ENCODE measurements around the gene PSD2. TPM values are rescaled to one million over a fixed set of nuclear protein-coding genes. Genes with fewer than 3 reads are reported as not detected.

Gene PSD2
- total and polyA plus RNA-seq, 2 of the 13 experiments (the other 11 are each of a cell fraction or from before 2014, with no cell fraction given): 0.07 TPM; not detected in 1

DNA sequence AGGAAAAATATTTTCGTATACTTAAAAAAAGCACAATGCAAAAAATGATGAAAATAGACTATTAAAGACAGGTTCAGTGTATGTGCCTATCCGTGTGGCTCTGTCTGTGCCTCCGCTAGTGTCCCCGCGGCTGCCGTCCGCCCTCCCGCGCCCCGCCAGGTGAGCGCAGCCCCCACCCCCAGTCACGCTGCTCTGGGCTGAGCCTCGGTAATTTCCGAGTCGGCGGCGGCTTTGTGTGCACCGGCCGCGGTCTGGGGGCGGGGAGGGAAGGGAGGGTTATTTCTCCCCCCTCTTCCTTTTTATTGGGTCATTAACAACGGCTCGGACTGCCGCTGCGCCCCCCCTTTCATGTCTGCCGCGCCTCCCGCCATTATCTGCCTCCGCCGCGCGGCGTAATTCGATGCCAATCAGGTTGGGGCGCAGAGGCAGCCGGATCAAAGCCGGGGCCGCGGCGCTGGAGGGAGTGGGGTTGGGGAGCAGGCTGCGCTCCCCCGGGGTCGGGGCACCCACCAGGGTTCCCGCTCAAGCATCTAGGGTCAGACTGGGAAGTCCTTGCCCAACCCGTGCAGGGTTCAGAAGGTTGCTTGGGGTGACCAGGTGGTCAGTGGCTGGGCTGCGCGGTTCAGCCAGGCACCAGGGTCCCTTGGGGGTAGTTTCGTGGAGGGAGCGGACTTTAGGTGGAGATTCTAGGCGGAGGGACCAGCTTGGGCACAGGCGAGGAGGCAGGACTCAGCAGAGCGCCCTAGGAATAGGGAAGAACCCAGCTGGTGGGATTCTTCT lies 39.5 kb upstream of the PSD2 start (continued):
- TF ChIP-seq RORA (CRISPR knock-in tag; IDR thresholded peaks at IDR 0.05): no peak
- no peak for TF ChIP-seq ZNF629 (CRISPR knock-in tag; conservative IDR thresholded peaks at IDR 0.05)
- TF ChIP-seq RFXANK (CRISPR knock-in tag; IDR thresholded peaks at IDR 0.05): no peak
- TF ChIP-seq AKAP8 (CRISPR knock-in tag; IDR thresholded peaks at IDR 0.05): no peak
- TF ChIP-seq SIX1 (CRISPR knock-in tag; IDR thresholded peaks at IDR 0.05; ENCODE audit: borderline replicate concordance): peak; percentile 70; the same call in 1 of the 2 replicates
- TF ChIP-seq POLR2G (IDR thresholded peaks at IDR 0.05; ENCODE audit: low read depth, low read length): no peak
- TF ChIP-seq ZNF543 (CRISPR knock-in tag; IDR thresholded peaks at IDR 0.05): peak; percentile 59; the same call in 1 of the 2 replicates
- TF ChIP-seq ZNF788 (CRISPR knock-in tag; IDR thresholded peaks at IDR 0.05; ENCODE audit: borderline replicate concordance): 0 out of 2 replicates have a peak, but pooled peaks have one; percentile 46
- TF ChIP-seq, protein P1, sequence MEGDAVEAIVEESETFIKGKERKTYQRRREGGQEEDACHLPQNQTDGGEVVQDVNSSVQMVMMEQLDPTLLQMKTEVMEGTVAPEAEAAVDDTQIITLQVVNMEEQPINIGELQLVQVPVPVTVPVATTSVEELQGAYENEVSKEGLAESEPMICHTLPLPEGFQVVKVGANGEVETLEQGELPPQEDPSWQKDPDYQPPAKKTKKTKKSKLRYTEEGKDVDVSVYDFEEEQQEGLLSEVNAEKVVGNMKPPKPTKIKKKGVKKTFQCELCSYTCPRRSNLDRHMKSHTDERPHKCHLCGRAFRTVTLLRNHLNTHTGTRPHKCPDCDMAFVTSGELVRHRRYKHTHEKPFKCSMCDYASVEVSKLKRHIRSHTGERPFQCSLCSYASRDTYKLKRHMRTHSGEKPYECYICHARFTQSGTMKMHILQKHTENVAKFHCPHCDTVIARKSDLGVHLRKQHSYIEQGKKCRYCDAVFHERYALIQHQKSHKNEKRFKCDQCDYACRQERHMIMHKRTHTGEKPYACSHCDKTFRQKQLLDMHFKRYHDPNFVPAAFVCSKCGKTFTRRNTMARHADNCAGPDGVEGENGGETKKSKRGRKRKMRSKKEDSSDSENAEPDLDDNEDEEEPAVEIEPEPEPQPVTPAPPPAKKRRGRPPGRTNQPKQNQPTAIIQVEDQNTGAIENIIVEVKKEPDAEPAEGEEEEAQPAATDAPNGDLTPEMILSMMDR (CRISPR knock-in tag; IDR thresholded peaks at IDR 0.05): peak; percentile 33; the same call in 1 of the 2 replicates
- TF ChIP-seq, protein P2, sequence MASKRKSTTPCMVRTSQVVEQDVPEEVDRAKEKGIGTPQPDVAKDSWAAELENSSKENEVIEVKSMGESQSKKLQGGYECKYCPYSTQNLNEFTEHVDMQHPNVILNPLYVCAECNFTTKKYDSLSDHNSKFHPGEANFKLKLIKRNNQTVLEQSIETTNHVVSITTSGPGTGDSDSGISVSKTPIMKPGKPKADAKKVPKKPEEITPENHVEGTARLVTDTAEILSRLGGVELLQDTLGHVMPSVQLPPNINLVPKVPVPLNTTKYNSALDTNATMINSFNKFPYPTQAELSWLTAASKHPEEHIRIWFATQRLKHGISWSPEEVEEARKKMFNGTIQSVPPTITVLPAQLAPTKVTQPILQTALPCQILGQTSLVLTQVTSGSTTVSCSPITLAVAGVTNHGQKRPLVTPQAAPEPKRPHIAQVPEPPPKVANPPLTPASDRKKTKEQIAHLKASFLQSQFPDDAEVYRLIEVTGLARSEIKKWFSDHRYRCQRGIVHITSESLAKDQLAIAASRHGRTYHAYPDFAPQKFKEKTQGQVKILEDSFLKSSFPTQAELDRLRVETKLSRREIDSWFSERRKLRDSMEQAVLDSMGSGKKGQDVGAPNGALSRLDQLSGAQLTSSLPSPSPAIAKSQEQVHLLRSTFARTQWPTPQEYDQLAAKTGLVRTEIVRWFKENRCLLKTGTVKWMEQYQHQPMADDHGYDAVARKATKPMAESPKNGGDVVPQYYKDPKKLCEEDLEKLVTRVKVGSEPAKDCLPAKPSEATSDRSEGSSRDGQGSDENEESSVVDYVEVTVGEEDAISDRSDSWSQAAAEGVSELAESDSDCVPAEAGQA (IDR thresholded peaks at IDR 0.05; ENCODE audit: low read depth): no peak
- TF ChIP-seq, protein P2 (CRISPR knock-in tag; IDR thresholded peaks at IDR 0.05; ENCODE audit: borderline replicate concordance): no peak
- TF ChIP-seq JUN (CRISPR knock-in tag; IDR thresholded peaks at IDR 0.05): no peak
- TF ChIP-seq CHD4 (IDR thresholded peaks at IDR 0.05; ENCODE audit: borderline replicate concordance, low read length): 0 out of 2 replicates have a peak, but pooled peaks have one; percentile 45
- TF ChIP-seq PHF21A (CRISPR knock-in tag; IDR thresholded peaks at IDR 0.05): 0 out of 2 replicates have a peak, but pooled peaks have one; percentile 42
- TF ChIP-seq ZNF282 (IDR thresholded peaks at IDR 0.05; ENCODE audit: partially characterized antibody): no peak
- no peak for TF ChIP-seq ZNF709 (CRISPR knock-in tag; IDR thresholded peaks at IDR 0.05)
- 0 out of 2 replicates have a peak, but pooled peaks have one; percentile 44 for TF ChIP-seq ZNF235 (CRISPR knock-in tag; IDR thresholded peaks at IDR 0.05; ENCODE audit: borderline replicate concordance)
- peak; percentile 35; the same call in 1 of the 2 replicates for TF ChIP-seq TARDBP (CRISPR knock-in tag; IDR thresholded peaks at IDR 0.05)
- 0 out of 2 replicates have a peak, but pooled peaks have one; percentile 51 for TF ChIP-seq ARID2 (CRISPR knock-in tag; IDR thresholded peaks at IDR 0.05; ENCODE audit: borderline replicate concordance)
- TF ChIP-seq, protein P3, sequence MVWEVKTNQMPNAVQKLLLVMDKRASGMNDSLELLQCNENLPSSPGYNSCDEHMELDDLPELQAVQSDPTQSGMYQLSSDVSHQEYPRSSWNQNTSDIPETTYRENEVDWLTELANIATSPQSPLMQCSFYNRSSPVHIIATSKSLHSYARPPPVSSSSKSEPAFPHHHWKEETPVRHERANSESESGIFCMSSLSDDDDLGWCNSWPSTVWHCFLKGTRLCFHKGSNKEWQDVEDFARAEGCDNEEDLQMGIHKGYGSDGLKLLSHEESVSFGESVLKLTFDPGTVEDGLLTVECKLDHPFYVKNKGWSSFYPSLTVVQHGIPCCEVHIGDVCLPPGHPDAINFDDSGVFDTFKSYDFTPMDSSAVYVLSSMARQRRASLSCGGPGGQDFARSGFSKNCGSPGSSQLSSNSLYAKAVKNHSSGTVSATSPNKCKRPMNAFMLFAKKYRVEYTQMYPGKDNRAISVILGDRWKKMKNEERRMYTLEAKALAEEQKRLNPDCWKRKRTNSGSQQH (CRISPR knock-in tag; IDR thresholded peaks at IDR 0.05; ENCODE audit: low read depth): 0 out of 2 replicates have a peak, but pooled peaks have one; percentile 49
- TF ChIP-seq U2AF2 (IDR thresholded peaks at IDR 0.05; ENCODE audit: low read depth, low read length): no peak

Data from HepG2 (cell line).